Endothelial cell of umbilical vein (primary cell): ENCODE data around the gene AGTPBP1. TPM values are rescaled to one million over a fixed set of nuclear protein-coding genes. Genes with fewer than 3 reads are reported as not detected.

ENCODE experiments used
- BruUV-seq: library from RNA; stranded (reverse); fragments of 400-500 nt; replicated peaks from 2 replicates; lab custom pipeline; 2021; lab: Mats Ljungman, UMichigan
- CTCF ChIA-PET: fragments of 300-600, 350-600 bp; sonication (Branson Sonifier 250); formaldehyde crosslinking; loops from one replicate; lab custom pipeline; 2021; ENCODE audit warnings: antibody characterized with exemption, inconsistent platforms; lab: Charles Lee
- POLR2A ChIA-PET: fragments of 300-600, 350-600 bp; sonication (Branson Sonifier 250); formaldehyde crosslinking; loops from one replicate; lab custom pipeline; 2021; ENCODE audit warnings: antibody characterized with exemption, inconsistent platforms; lab: Charles Lee
- DNase-seq: peaks from one replicate; pipeline ENCODE4 v3.0.0-alpha.2; 2011; ENCODE audit warnings: low read depth, low spot score
- FAIRE-seq: peaks from 2 replicates; lab custom pipeline; 2011; peaks lifted over from hg19 to GRCh38; lab: Jason Lieb, UNC
- H2AFZ ChIP-seq: 2 replicates; pipeline ENCODE4 v1.6.0; 2012; ENCODE audit warnings: low read depth, low read length, control low read depth, inconsistent platforms
- H3K27ac ChIP-seq: 2 replicates; pipeline ENCODE4 v1.5.1; 2011; ENCODE audit warnings: low read depth, mild to moderate bottlenecking, control low read depth, low read length, moderate library complexity; ENCODE audit not compliant: insufficient read depth
- H3K27me3 ChIP-seq, 2 experiments: 2 replicates each; pipeline versions ENCODE4 v1.6.0 to v1.6.1; 2011; ENCODE audit warnings: low read length in 2 of 2, mixed read lengths in 1 of 2; ENCODE audit not compliant: control insufficient read depth in 2 of 2, insufficient read depth in 2 of 2
- H3K36me3 ChIP-seq, 2 experiments: 2 replicates in 1 of 2; 3 replicates in 1 of 2; pipeline ENCODE4 v1.5.1; 2011; ENCODE audit warnings: low read length in 2 of 2, mild to moderate bottlenecking in 1 of 2, moderate library complexity in 1 of 2; ENCODE audit not compliant: control insufficient read depth in 2 of 2, insufficient read depth in 2 of 2; ENCODE audit errors: extremely low read depth in 1 of 2
- H3K4me1 ChIP-seq: 3 replicates; pipeline ENCODE4 v1.5.1; 2011; ENCODE audit warnings: mild to moderate bottlenecking, low read length; ENCODE audit not compliant: control insufficient read depth, insufficient read depth; ENCODE audit errors: extremely low read depth
- H3K4me2 ChIP-seq: 2 replicates; pipeline ENCODE4 v1.6.1; 2011; ENCODE audit warnings: low read length, control low read depth, mixed read lengths; ENCODE audit not compliant: insufficient read depth
- H3K4me3 ChIP-seq, 3 experiments: fragments of 200-600 bp in 1 of 3; sonication (generic), shearing (Covaris generic) in 1 of 3; replicated peaks in 1 of 3; 2 replicates each; pipeline ENCODE4 v1.5.1; 2011 to 2016; ENCODE audit warnings: control low read depth in 3 of 3, low read length in 3 of 3, mild to moderate bottlenecking in 2 of 3, inconsistent platforms in 1 of 3, low read depth in 1 of 3, moderate library complexity in 1 of 3; ENCODE audit not compliant: insufficient read depth in 1 of 3
- H3K79me2 ChIP-seq: 2 replicates; pipeline ENCODE4 v1.6.0; 2012; ENCODE audit warnings: low read length, inconsistent platforms; ENCODE audit not compliant: control insufficient read depth, insufficient read depth
- H3K9ac ChIP-seq: replicated peaks from 2 replicates; pipeline ENCODE3; 2011; ENCODE audit warnings: low read length, control low read depth; ENCODE audit not compliant: insufficient read depth; ENCODE audit errors: extremely low read depth
- H3K9me1 ChIP-seq: replicated peaks from 3 replicates; pipeline ENCODE4 v1.6.0; 2011; ENCODE audit warnings: mild to moderate bottlenecking, low read length; ENCODE audit not compliant: control insufficient read depth, insufficient read depth; ENCODE audit errors: extremely low read depth
- H3K9me3 ChIP-seq: replicated peaks from 2 replicates; pipeline ENCODE4 v1.5.1; 2012; ENCODE audit warnings: low read length, inconsistent platforms; ENCODE audit not compliant: control insufficient read depth, insufficient read depth
- H4K20me1 ChIP-seq: replicated peaks from 2 replicates; pipeline ENCODE3; 2011; ENCODE audit warnings: mild to moderate bottlenecking, low read length; ENCODE audit not compliant: control insufficient read depth, insufficient read depth; ENCODE audit errors: extremely low read depth
- CTCF ChIP-seq, 2 donors: IDR thresholded peaks; 1 replicate in 1 of 2; 2 replicates in 1 of 2; pipeline ENCODE4 v1.5.1; 2011; ENCODE audit warnings: low read length in 2 of 2, mild to moderate bottlenecking in 2 of 2, moderate library complexity in 2 of 2, control low read depth in 1 of 2, inconsistent platforms in 1 of 2, low read depth in 1 of 2; ENCODE audit not compliant: insufficient read depth in 1 of 2; ENCODE audit errors: extremely low read depth in 1 of 2
- EZH2 ChIP-seq: IDR thresholded peaks from 2 replicates; pipeline ENCODE4 v1.6.1; 2012; ENCODE audit warnings: borderline replicate concordance, low read depth, mild to moderate bottlenecking, moderate library complexity, low read length, inconsistent platforms; ENCODE audit not compliant: severe bottlenecking
- FOS ChIP-seq: IDR thresholded peaks from 2 replicates; pipeline ENCODE4 v1.6.1; 2011; ENCODE audit warnings: mild to moderate bottlenecking, low read length, moderate library complexity, borderline replicate concordance; ENCODE audit not compliant: insufficient read depth
- GATA2 ChIP-seq: IDR thresholded peaks from 2 replicates; pipeline ENCODE4 v1.7.0; 2011; ENCODE audit warnings: low read depth, mild to moderate bottlenecking, moderate library complexity, mixed read lengths, low read length; ENCODE audit not compliant: insufficient read length, insufficient read depth
- JUN ChIP-seq: IDR thresholded peaks from 2 replicates; pipeline ENCODE4 v1.6.1; 2011; ENCODE audit warnings: borderline replicate concordance, low read depth; ENCODE audit not compliant: insufficient read length, insufficient read depth
- MAX ChIP-seq: IDR thresholded peaks from 2 replicates; pipeline ENCODE4 v1.6.1; 2011; ENCODE audit not compliant: insufficient read depth, insufficient read length
- MYC ChIP-seq: IDR thresholded peaks from one replicate; pipeline ENCODE4 v1.6.1; 2011; ENCODE audit warnings: mild to moderate bottlenecking, low read depth, low read length
- POLR2A ChIP-seq: IDR thresholded peaks from 2 replicates; pipeline ENCODE4 v1.6.1; 2012; ENCODE audit warnings: low read depth, mild to moderate bottlenecking, control low read depth, low read length
- POLR2AphosphoS5 ChIP-seq: IDR thresholded peaks from 2 replicates; pipeline ENCODE4 v1.6.1; 2012; ENCODE audit warnings: low read depth, mild to moderate bottlenecking, control low read depth, low read length, moderate library complexity; ENCODE audit not compliant: insufficient read depth
- dilution Hi-C: fragments of 300-500 bp; cut with MboI; formaldehyde crosslinking; loops from one replicate; pipeline ENCODE4 v1.15.0; 2019; ENCODE audit warnings: low sequenced_read_pairs; ENCODE audit not compliant: extremely low pct_ligation_motif_present
- intact Hi-C: fragments of 100-400 bp; cut with micrococcal nuclease; formaldehyde crosslinking; loops from one replicate; pipeline ENCODE4 v1.10.0; 2022
- polyA plus RNA-seq, 4 experiments: library from polyadenylated mRNA; depleted of rRNA in 3 of 4; stranded (reverse) in 3 of 4; unstranded in 1 of 4; fragments of >200 nt; gene quantifications; 2 replicates each; pipeline versions ENCODE4 v1.2.1 to v1.2.3, GENCODE V29; 2011 to 2012; ENCODE audit warnings: missing spikeins in 1 of 4
- total RNA-seq: library from RNA; stranded (reverse); gene quantifications from 2 replicates; pipeline ENCODE4 v1.2.3, GENCODE V29; 2021

The AGTPBP1 gene
- total and polyA plus RNA-seq, 2 donors (not counting 3 experiments of a cell fraction or from before 2014, with no cell fraction given): 4.2 to 18.4 TPM

- intact Hi-C loops: loop anchor here (10.0 kb wide), 1 partner anchor 61 kb away; no protein-coding TSS in a partner anchor
- no peak for DNase-seq
- Histone ChIP-seq H3K36me3 (no peaks in the 10 kb centered on the region), H3K9ac (no peak overlapping the region), H3K27ac (no peak overlapping the region), H3K9me1 (no peaks in the 10 kb centered on the region), H3K4me3 (no peak overlapping the region), H3K4me1 (no peaks in the 10 kb centered on the region), H3K79me2 (no peaks in the 10 kb centered on the region), H3K27me3 (no peaks in the 10 kb centered on the region), H3K4me2 (no peak overlapping the region), H4K20me1 (no peaks in the 10 kb centered on the region), H2AFZ (no peak overlapping the region), H3K9me3 (no peaks in the 10 kb centered on the region)
- POLR2A ChIA-PET: no interaction called here
- no TSS peak for BruUV-seq
- FAIRE-seq: no peak
- no peak for TF ChIP-seq JUN
- no peak for TF ChIP-seq CTCF (IDR thresholded peaks at IDR 0.05; ENCODE audit: extremely low read depth in 1 of 2, insufficient read depth in 1 of 2, low read depth in 1 of 2, low read length in 2 of 2)
- TF ChIP-seq MYC: no peak
- TF ChIP-seq GATA2: no peak
- no peak for TF ChIP-seq MAX
- no peak for TF ChIP-seq EZH2
- no peak for TF ChIP-seq FOS
- no peak for TF ChIP-seq POLR2AphosphoS5
- TF ChIP-seq POLR2A: no peak
- dilution Hi-C loops: no loop called here
- CTCF ChIA-PET: interaction anchor here (1.0 kb wide), 1 partner anchor 17 kb away, joined by 4 read pairs; no protein-coding TSS in a partner anchor
These were observed 26.2 kb downstream of the AGTPBP1 start for GRCh38 chr9:85715587-85715986.
